BE2C (cell line): Measurements from ENCODE around the gene KCNH1.

ENCODE experiments used
- DNase-seq: peaks from one replicate; pipeline ENCODE4 v3.0.0-alpha.2; 2020
- H3K27me3 ChIP-seq: fragments of 250-450 bp; sonication (Bioruptor Pico); 2 replicates; pipeline ENCODE4 v1.5.1; 2020; ENCODE audit warnings: mild to moderate bottlenecking
- H3K36me3 ChIP-seq: fragments of 250-450 bp; sonication (Bioruptor Pico); 2 replicates; pipeline ENCODE4 v1.5.1; 2020; ENCODE audit warnings: mild to moderate bottlenecking
- H3K4me1 ChIP-seq: fragments of 250-450 bp; sonication (Bioruptor Pico); 2 replicates; pipeline ENCODE4 v1.5.1; 2020
- H3K4me3 ChIP-seq: 2 replicates; pipeline ENCODE4 v1.5.1; 2011; ENCODE audit warnings: low read depth, low read length
- H3K9me3 ChIP-seq: fragments of 250-450 bp; sonication (Bioruptor Pico); 2 replicates; pipeline ENCODE4 v1.5.1; 2020
- TF ChIP-seq, protein P1 (sequence below): IDR thresholded peaks from 2 replicates; pipeline ENCODE4 v1.5.1; 2012; ENCODE audit warnings: mild to moderate bottlenecking, low read depth, low read length

The KCNH1 gene

GRCh38 chr1:210853276-210853675 is 280.7 kb downstream of the KCNH1 start:
- H3K27me3 ChIP-seq, result no peaks in the 10 kb centered on the region
- no peaks in the 10 kb centered on the region for H3K4me1 ChIP-seq
- TF ChIP-seq, protein P1, sequence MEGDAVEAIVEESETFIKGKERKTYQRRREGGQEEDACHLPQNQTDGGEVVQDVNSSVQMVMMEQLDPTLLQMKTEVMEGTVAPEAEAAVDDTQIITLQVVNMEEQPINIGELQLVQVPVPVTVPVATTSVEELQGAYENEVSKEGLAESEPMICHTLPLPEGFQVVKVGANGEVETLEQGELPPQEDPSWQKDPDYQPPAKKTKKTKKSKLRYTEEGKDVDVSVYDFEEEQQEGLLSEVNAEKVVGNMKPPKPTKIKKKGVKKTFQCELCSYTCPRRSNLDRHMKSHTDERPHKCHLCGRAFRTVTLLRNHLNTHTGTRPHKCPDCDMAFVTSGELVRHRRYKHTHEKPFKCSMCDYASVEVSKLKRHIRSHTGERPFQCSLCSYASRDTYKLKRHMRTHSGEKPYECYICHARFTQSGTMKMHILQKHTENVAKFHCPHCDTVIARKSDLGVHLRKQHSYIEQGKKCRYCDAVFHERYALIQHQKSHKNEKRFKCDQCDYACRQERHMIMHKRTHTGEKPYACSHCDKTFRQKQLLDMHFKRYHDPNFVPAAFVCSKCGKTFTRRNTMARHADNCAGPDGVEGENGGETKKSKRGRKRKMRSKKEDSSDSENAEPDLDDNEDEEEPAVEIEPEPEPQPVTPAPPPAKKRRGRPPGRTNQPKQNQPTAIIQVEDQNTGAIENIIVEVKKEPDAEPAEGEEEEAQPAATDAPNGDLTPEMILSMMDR, result no peak
- no peak for DNase-seq
- H3K36me3 ChIP-seq, result no peaks in the 10 kb centered on the region
- no peaks in the 10 kb centered on the region for H3K9me3 ChIP-seq
- no peak overlapping the region for H3K4me3 ChIP-seq

GRCh38 chr1:210850556-210850955 is 283.4 kb downstream of the KCNH1 start:
- H3K4me3 ChIP-seq, result no peak overlapping the region
- H3K36me3 ChIP-seq, result no peaks in the 10 kb centered on the region
- no peaks in the 10 kb centered on the region for H3K9me3 ChIP-seq
- TF ChIP-seq, protein P1, result no peak
- H3K4me1 ChIP-seq, result no peaks in the 10 kb centered on the region
- DNase-seq, result no peak
- no peaks in the 10 kb centered on the region for H3K27me3 ChIP-seq

DNA sequence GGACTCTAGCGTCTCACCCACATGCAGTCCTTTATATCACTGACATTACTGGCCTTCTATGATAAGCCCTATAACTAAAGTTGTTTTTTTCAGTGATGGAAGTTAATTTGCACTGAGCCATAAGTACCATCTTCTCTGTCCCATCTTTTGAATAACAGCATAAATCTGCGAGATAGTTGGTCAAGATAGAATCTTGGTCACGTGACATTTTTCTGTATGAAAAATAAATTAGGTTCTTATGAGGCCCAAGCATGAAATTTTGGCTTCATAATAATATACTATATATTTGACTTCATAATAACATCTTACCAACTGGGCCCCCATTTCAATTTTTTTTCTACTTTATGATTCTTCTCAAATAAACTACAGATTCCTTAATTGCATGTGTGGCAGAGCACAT is 285.5 kb downstream of the KCNH1 start:
- no peaks in the 10 kb centered on the region for H3K27me3 ChIP-seq
- no peak for DNase-seq
- H3K36me3 ChIP-seq, result no peaks in the 10 kb centered on the region
- no peak overlapping the region for H3K4me3 ChIP-seq
- H3K9me3 ChIP-seq, result no peaks in the 10 kb centered on the region
- TF ChIP-seq, protein P1, result no peak
- no peaks in the 10 kb centered on the region for H3K4me1 ChIP-seq

DNA sequence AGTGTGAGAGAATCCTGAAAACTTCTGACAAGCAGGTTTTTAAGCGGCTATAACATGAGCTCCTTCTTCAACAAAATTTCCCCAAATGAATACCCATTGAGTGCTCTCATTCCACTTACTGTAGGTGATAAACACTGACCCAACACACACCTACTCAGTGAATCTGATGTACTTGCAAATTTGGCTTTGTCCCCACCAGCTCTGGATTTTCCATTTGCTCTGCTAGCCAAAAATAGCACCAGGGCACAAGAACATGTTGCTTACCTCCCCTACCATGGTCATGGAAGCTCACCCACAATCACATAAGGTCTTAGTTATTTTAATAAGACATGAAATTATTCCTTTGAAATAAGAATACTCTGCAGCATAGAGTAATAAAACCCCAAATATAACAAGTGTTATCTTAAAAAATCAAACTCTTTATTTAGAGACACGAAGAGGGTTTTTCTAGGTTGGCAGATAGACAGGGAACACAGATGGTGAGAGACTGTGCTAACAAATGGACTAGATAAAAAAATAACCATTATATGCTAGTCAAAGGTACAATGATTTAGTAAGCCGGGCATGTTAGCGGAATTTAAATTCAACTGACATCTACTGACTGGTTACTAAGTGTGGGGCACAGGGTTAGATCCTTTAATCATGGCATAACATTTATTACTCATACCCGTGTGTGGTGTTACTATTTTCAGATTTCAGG is 291.9 kb downstream of the KCNH1 start:
- no peaks in the 10 kb centered on the region for H3K27me3 ChIP-seq
- H3K36me3 ChIP-seq, result no peaks in the 10 kb centered on the region
- H3K9me3 ChIP-seq, result no peaks in the 10 kb centered on the region; the same call in 1 of the 2 replicates
- H3K4me3 ChIP-seq, result no peak overlapping the region
- DNase-seq, result no peak
- H3K4me1 ChIP-seq, result no peaks in the 10 kb centered on the region
- TF ChIP-seq, protein P1, result no peak

- H3K4me3 ChIP-seq, result no peak overlapping the region
- no peak for DNase-seq
- H3K4me1 ChIP-seq, result peaks cover 5% of the 10 kb centered on the region; the same call in 1 of the 2 replicates
- no peaks in the 10 kb centered on the region for H3K9me3 ChIP-seq
- H3K27me3 ChIP-seq, result no peaks in the 10 kb centered on the region; the same call in 1 of the 2 replicates
- TF ChIP-seq, protein P1, result no peak
- H3K36me3 ChIP-seq, result no peaks in the 10 kb centered on the region
These were observed 303.6 kb downstream of the KCNH1 start for GRCh38 chr1:210830034-210831028.
